GM23248 (cell line): ENCODE data around the gene UCMA.

Experiments
- EZH2 ChIP-seq: fragments of 200-600 bp; sonication (generic); IDR thresholded peaks from 2 replicates; pipeline ENCODE4 v1.6.1; 2018; ENCODE audit warnings: antibody characterized with exemption, mild to moderate bottlenecking; ENCODE audit not compliant: insufficient read depth, poor library complexity, severe bottlenecking
- EZH2phosphoT487 ChIP-seq: fragments of 200-600 bp; sonication (generic); IDR thresholded peaks from 2 replicates; pipeline ENCODE4 v1.6.1; 2018; ENCODE audit warnings: antibody characterized with exemption, moderate library complexity, mild to moderate bottlenecking, low read depth; ENCODE audit not compliant: insufficient read depth

- TF ChIP-seq EZH2 (no peak), EZH2phosphoT487 (no peak)
Measured at GRCh38 chr10:13231190-13231589, 3.0 kb downstream of the UCMA start.
